G401.6 (cell line): ENCODE measurements around the gene TP53I11.

Experiments used
- FAIRE-seq: peaks from 2 replicates; lab custom pipeline; 2012; peaks lifted over from hg19 to GRCh38; lab: Jason Lieb, UNC

The TP53I11 gene

GRCh38 chr11:44912270-44912987, 38.3 kb downstream of the TP53I11 start:
- no peak for FAIRE-seq

GRCh38 chr11:44911029-44911814, 39.5 kb downstream of the TP53I11 start:
- peak; percentile 88 for FAIRE-seq

GRCh38 chr11:44910591-44910990, 40.1 kb downstream of the TP53I11 start:
- no peak for FAIRE-seq

- FAIRE-seq, result no peak
These were observed 41.1 kb downstream of the TP53I11 start for GRCh38 chr11:44909557-44909956.

GRCh38 chr11:44906649-44907048, 44.0 kb downstream of the TP53I11 start:
- no peak for FAIRE-seq

DNA sequence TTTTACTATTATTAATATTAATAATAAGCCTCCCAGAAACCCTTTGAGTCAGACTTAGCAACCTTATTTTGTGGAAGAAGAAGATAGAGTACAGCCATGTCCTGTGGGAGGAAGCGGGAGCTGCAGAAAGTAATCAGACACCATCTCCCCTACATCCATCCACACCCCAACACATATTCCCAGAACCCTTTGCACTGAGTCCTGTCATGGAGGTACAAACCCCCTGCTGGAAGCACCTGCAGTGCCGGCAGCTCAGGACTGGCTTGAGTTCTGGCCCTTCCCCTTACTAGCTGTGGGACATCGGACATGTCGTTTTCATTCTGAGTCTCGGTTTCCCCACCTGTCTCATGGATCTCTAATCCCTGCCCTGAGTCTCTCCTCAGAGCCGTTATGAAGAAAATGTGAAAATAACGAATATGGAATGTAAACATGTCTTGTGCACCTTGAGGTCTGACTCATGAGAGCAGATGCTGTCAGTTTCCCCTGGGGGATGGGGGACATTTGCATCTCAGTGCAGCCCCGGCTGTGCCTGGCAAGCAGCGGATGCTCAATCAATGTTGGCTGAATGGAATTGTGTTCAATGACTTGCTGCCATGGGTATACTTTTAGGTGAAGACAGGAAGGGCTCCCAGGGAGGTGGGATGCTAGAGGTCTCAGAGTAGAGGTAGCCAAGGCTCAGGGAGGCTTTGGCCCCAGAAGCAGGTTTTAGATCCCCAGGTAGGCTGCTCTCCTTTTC, 45.4 kb downstream of the TP53I11 start:
- no peak for FAIRE-seq

GRCh38 chr11:44904261-44905020, 46.2 kb downstream of the TP53I11 start:
- FAIRE-seq, result no peak

GRCh38 chr11:44903518-44903917, 47.2 kb downstream of the TP53I11 start:
- no peak for FAIRE-seq

GRCh38 chr11:44903035-44903434, 47.6 kb downstream of the TP53I11 start:
- FAIRE-seq, result no peak

GRCh38 chr11:44901786-44902185, 48.9 kb downstream of the TP53I11 start:
- no peak for FAIRE-seq

- FAIRE-seq, result no peak
These were observed 49.5 kb downstream of the TP53I11 start for GRCh38 chr11:44901120-44901633.

DNA sequence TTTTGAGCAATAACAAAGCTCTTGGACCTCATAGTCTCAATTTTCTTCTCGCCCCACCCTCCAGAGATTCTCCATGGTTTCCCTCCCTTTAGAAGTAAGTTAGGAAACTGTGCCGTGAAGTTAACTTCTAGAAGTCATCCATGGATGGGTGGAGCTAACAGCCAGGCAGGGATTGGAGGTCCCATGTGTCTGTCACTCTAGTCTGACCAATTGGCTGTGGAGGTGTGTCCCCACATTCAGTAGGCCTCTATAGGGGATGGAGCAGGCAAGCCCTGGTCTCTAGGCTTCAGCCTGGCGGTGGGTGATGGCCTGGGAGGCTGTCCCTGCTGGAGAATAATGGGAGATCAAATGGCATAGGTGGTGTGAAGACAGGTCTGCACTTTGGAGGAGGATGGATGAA, 50.7 kb downstream of the TP53I11 start:
- FAIRE-seq, result no peak

- FAIRE-seq, result peak; percentile 37
These were observed 56.7 kb downstream of the TP53I11 start for GRCh38 chr11:44893846-44894617.

DNA sequence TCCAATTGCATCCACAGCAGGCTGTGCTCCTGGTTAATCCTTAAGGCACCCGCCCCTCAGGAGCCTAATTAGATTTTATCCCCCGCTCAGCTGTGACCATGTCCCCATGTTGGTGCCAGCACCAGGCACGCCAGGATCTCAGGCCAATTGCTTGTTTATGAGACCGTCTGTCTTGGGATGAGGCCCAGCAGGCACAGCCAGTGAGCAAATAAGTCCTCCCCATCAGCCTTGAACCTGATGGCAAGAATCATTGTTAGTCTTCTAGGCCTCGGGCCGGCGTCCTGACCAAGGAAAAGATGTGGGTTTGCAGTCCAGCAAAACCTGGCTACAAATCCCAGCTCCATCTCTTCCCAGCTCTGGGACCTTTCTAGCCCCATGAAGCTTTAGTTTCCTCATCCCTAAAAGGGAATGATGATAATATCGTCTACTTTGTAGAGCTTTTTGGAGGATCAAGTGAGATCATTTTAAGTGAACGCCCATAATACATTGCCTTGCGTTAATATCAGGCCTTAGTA, 57.3 kb downstream of the TP53I11 start:
- no peak for FAIRE-seq

- no peak for FAIRE-seq
These were observed 57.8 kb downstream of the TP53I11 start for GRCh38 chr11:44892843-44893242.

GRCh38 chr11:44889266-44889665, 61.4 kb downstream of the TP53I11 start:
- FAIRE-seq, result no peak

DNA sequence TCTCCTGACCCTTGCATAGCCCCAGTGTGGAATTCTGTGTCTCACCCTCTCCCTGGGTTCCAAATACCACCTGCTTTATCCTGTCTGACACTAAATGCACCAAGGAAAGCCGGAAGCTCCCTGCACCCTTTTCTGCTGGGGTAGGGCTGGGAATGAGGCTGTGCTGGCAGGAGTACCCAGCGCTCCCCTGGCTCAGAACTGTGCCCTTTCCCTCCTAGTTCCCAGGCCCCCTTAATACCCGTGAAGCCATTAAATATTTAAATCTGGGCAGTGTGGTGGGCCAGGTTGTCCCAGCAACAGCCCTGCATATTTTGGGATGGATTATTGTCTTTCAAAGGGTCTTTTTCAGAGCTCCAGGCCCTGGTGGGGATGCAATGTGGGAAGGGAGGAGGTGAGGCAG, 63.0 kb downstream of the TP53I11 start:
- FAIRE-seq, result no peak

DNA sequence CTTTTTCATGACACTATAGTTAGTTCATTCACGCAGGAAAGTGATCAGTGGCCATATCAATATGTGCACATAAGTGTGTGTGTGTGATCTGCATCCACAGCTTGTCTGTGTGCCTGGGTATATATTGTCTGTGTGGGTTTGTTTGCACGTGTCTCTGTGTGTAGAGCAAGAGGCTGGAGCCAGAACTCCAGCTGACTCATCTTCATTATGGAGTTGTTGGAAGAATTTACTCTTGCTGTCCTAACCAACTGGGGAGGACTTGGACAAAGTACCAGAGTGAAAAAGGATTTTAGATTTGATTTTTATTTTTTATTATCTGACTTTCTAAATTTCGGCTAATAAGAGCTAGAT, 63.9 kb downstream of the TP53I11 start:
- FAIRE-seq, result no peak

GRCh38 chr11:44885919-44886789, 64.5 kb downstream of the TP53I11 start:
- no peak for FAIRE-seq
